Gastroesophageal sphincter (tissue), 3 donors: Measurements from ENCODE around the gene FBXL4.

ENCODE experiments used
- EP300 ChIP-seq: sonication (generic); formaldehyde crosslinking; IDR thresholded peaks from one replicate; pipeline ENCODE4 v1.6.1; 2017; ENCODE audit warnings: antibody characterized with exemption, mild to moderate bottlenecking
- POLR2A ChIP-seq, 2 donors: fragments of 450-650 bp; IDR thresholded peaks; one replicate each; pipeline ENCODE4 v1.6.1; 2017; ENCODE audit warnings: antibody characterized with exemption in 2 of 2, mild to moderate bottlenecking in 2 of 2, moderate library complexity in 1 of 2
- TF ChIP-seq, protein P1 (sequence below), 4 experiments: fragments of 200-600 bp in 2 of 4; fragments of 450-650 bp in 2 of 4; sonication (generic) in 1 of 4; IDR thresholded peaks; one replicate each; pipeline ENCODE4 v1.5.1; 2017 to 2019; ENCODE audit warnings: antibody characterized with exemption in 4 of 4, mild to moderate bottlenecking in 2 of 4, moderate library complexity in 2 of 4

DNA sequence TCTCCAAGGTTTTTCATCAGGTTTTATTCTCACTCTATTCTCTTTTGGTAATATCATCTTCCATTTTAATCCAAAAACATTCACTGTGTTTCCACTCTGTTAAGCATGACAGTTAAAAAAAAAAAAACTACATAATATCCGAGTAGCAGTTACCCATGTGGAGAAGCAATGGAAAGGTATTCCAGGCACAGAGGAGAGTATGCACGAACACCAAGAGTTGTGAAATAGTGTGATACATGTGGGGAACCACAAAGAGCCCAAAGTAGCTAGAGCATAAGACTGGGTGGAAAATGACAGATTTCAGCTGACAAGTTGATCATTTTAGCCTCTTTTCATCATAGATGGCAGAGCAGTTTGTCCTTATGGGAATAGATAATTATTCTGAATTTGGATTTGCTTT is 19.9 kb upstream of the FBXL4 start:
- TF ChIP-seq, protein P1, sequence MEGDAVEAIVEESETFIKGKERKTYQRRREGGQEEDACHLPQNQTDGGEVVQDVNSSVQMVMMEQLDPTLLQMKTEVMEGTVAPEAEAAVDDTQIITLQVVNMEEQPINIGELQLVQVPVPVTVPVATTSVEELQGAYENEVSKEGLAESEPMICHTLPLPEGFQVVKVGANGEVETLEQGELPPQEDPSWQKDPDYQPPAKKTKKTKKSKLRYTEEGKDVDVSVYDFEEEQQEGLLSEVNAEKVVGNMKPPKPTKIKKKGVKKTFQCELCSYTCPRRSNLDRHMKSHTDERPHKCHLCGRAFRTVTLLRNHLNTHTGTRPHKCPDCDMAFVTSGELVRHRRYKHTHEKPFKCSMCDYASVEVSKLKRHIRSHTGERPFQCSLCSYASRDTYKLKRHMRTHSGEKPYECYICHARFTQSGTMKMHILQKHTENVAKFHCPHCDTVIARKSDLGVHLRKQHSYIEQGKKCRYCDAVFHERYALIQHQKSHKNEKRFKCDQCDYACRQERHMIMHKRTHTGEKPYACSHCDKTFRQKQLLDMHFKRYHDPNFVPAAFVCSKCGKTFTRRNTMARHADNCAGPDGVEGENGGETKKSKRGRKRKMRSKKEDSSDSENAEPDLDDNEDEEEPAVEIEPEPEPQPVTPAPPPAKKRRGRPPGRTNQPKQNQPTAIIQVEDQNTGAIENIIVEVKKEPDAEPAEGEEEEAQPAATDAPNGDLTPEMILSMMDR (IDR thresholded peaks at IDR 0.05) = no peak
- no peak for TF ChIP-seq EP300
- TF ChIP-seq POLR2A (IDR thresholded peaks at IDR 0.05) = no peak
